ENCODE measurements around the gene METTL24.
A peak's percentile ranks its signal among the peaks of the same experiment; 100 is the strongest.
"Not testable (repeated sequence)": the region's sequence is repeated elsewhere in the genome, so short reads cannot be mapped to it uniquely, and the experiment has no call there.

Gene METTL24

GRCh38 chr6:110265273-110265672 is 92.9 kb downstream of the METTL24 start:
- DNase-seq (ENCODE audit: low spot score): no peak

- no peak for DNase-seq (ENCODE audit: low spot score)
Observed at GRCh38 chr6:110256366-110256765, 101.8 kb downstream of the METTL24 start.

GRCh38 chr6:110255211-110255750 is 102.9 kb downstream of the METTL24 start:
- peak; percentile 72 for DNase-seq (ENCODE audit: low spot score)

- no peak for DNase-seq (ENCODE audit: low spot score)
Observed at GRCh38 chr6:110250838-110251237, 107.3 kb downstream of the METTL24 start.

- DNase-seq (ENCODE audit: low spot score): no peak
Observed at GRCh38 chr6:110250058-110250457, 108.1 kb downstream of the METTL24 start.

GRCh38 chr6:110246900-110247546 is 111.1 kb downstream of the METTL24 start:
- DNase-seq (ENCODE audit: low spot score): no peak

- DNase-seq (ENCODE audit: low spot score): no peak
Observed at GRCh38 chr6:110246378-110246777, 111.8 kb downstream of the METTL24 start.

- not testable (repeated sequence) for DNase-seq (ENCODE audit: low spot score)
Observed at GRCh38 chr6:110244621-110245020, 113.5 kb downstream of the METTL24 start.

GRCh38 chr6:110239526-110240274 is 118.4 kb downstream of the METTL24 start:
- no peak for DNase-seq (ENCODE audit: low spot score)

GRCh38 chr6:110236007-110236406 is 122.1 kb downstream of the METTL24 start:
- not testable (repeated sequence) for DNase-seq (ENCODE audit: low spot score)

GRCh38 chr6:110233770-110234374 is 124.3 kb downstream of the METTL24 start:
- peak; percentile 30 for DNase-seq (ENCODE audit: low spot score)

GRCh38 chr6:110232450-110232849 is 125.7 kb downstream of the METTL24 start:
- peak; percentile 40 for DNase-seq (ENCODE audit: low spot score)

- no peak for DNase-seq (ENCODE audit: low spot score)
Observed at GRCh38 chr6:110226261-110226660, 131.9 kb downstream of the METTL24 start.

GRCh38 chr6:110221738-110222137 is 136.4 kb downstream of the METTL24 start:
- no peak for DNase-seq (ENCODE audit: low spot score)

- DNase-seq (ENCODE audit: low spot score): peak; percentile 7
Observed at GRCh38 chr6:110217266-110217665, 140.9 kb downstream of the METTL24 start.

- DNase-seq (ENCODE audit: low spot score): no peak
Observed at GRCh38 chr6:110216140-110216539, 142.0 kb downstream of the METTL24 start.

GRCh38 chr6:110214338-110214737 is 143.8 kb downstream of the METTL24 start:
- no peak for DNase-seq (ENCODE audit: low spot score)

GRCh38 chr6:110211753-110212152 is 146.4 kb downstream of the METTL24 start:
- DNase-seq (ENCODE audit: low spot score): no peak

GRCh38 chr6:110207652-110208051 is 150.5 kb downstream of the METTL24 start:
- DNase-seq (ENCODE audit: low spot score): no peak

GRCh38 chr6:110201151-110201884 is 156.8 kb downstream of the METTL24 start:
- DNase-seq (ENCODE audit: low spot score): no peak

- DNase-seq (ENCODE audit: low spot score): no peak
Observed at GRCh38 chr6:110198561-110198960, 159.6 kb downstream of the METTL24 start.

GRCh38 chr6:110196874-110197273 is 161.3 kb downstream of the METTL24 start:
- no peak for DNase-seq (ENCODE audit: low spot score)

All from AG20443 (cell line).